Measurements from ENCODE around the gene S100A2.
"Not testable (repeated sequence)": the region's sequence is repeated elsewhere in the genome, so short reads cannot be mapped to it uniquely, and the experiment has no call there.

The S100A2 gene

GRCh38 chr1:153563483-153563901, 2.2 kb downstream of the S100A2 start:
- no peak for DNase-seq (ENCODE audit: low spot score)

GRCh38 chr1:153562021-153562420, 3.6 kb downstream of the S100A2 start:
- DNase-seq (ENCODE audit: low spot score) = not testable (repeated sequence)

- no peak for DNase-seq (ENCODE audit: low spot score)
Measured at GRCh38 chr1:153561466-153561985, 4.1 kb downstream of the S100A2 start.

- DNase-seq (ENCODE audit: low spot score) = no peak
Measured at GRCh38 chr1:153560771-153561465, 4.7 kb downstream of the S100A2 start.

- DNase-seq (ENCODE audit: low spot score) = no peak
Measured at GRCh38 chr1:153560241-153560640, 5.4 kb downstream of the S100A2 start.

GRCh38 chr1:153557877-153558276, 7.8 kb downstream of the S100A2 start:
- DNase-seq (ENCODE audit: low spot score) = no peak

GRCh38 chr1:153556348-153556747, 9.3 kb downstream of the S100A2 start:
- no peak for DNase-seq (ENCODE audit: low spot score)

- no peak for DNase-seq (ENCODE audit: low spot score)
Measured at GRCh38 chr1:153553830-153554541, 11.7 kb downstream of the S100A2 start.

GRCh38 chr1:153553096-153553495, 12.5 kb downstream of the S100A2 start:
- no peak for DNase-seq (ENCODE audit: low spot score)

GRCh38 chr1:153552335-153552734, 13.3 kb downstream of the S100A2 start:
- DNase-seq (ENCODE audit: low spot score) = no peak

GRCh38 chr1:153550827-153551500, 14.7 kb downstream of the S100A2 start:
- no peak for DNase-seq (ENCODE audit: low spot score)

GRCh38 chr1:153550398-153550758, 15.3 kb downstream of the S100A2 start:
- DNase-seq (ENCODE audit: low spot score) = no peak

- DNase-seq (ENCODE audit: low spot score) = no peak
Measured at GRCh38 chr1:153549741-153550397, 15.8 kb downstream of the S100A2 start.

- DNase-seq (ENCODE audit: low spot score) = no peak
Measured at GRCh38 chr1:153548722-153549688, 16.6 kb downstream of the S100A2 start, which contains the start of gene S100A3. TSS of gene S100A3 (minus strand) at chr1:153549258. CDS start at chr1:153548485, 773 bp downstream.

- no peak for DNase-seq (ENCODE audit: low spot score)
Measured at GRCh38 chr1:153547560-153548551, 17.8 kb downstream of the S100A2 start.

GRCh38 chr1:153546796-153547559, 18.7 kb downstream of the S100A2 start:
- DNase-seq (ENCODE audit: low spot score) = no peak

GRCh38 chr1:153546371-153546770, 19.3 kb downstream of the S100A2 start:
- no peak for DNase-seq (ENCODE audit: low spot score)

- DNase-seq (ENCODE audit: low spot score) = peak; percentile 93
Measured at GRCh38 chr1:153545067-153546055, 20.3 kb downstream of the S100A2 start, which contains the start of gene S100A4. TSS of gene S100A4 (minus strand) at chr1:153545806. CDS start at chr1:153544794, 1,012 bp downstream.

All from HuH-7.5 (cell line).